Transverse colon (tissue), 3 donors: ENCODE measurements around the gene MFN1.

ENCODE experiments used
- CTCF ChIP-seq, 5 experiments: fragments of 200-600 bp in 3 of 5; fragments of 450-650 bp in 2 of 5; sonication (generic) in 3 of 5; IDR thresholded peaks; 1 replicate in 2 of 5; 2 replicates in 3 of 5; pipeline ENCODE4 v1.5.1; 2016 to 2017; ENCODE audit warnings: antibody characterized with exemption in 5 of 5, inconsistent platforms in 3 of 5, mild to moderate bottlenecking in 2 of 5, moderate library complexity in 1 of 5
- POLR2A ChIP-seq: fragments of 450-650 bp; IDR thresholded peaks from one replicate; pipeline ENCODE4 v1.6.1; 2016; ENCODE audit warnings: antibody characterized with exemption, mild to moderate bottlenecking, moderate library complexity

GRCh38 chr3:179425075-179425474 is 77.6 kb downstream of the MFN1 start:
- no peak for TF ChIP-seq CTCF (IDR thresholded peaks at IDR 0.05)
- TF ChIP-seq POLR2A, result no peak
